Measurements from ENCODE around the gene GNAL. TPM values are rescaled to one million over a fixed set of nuclear protein-coding genes. Genes with fewer than 3 reads are reported as not detected.

The GNAL gene
- total RNA-seq, 6 donors from 2014 or later: 1.00 to 6.7 (median 3.5) TPM

GRCh38 chr18:11864471-11864870 is 175.4 kb downstream of the GNAL start:
- Histone ChIP-seq H3K36me3 (no peaks in the 10 kb centered on the region), H3K27ac (no peak overlapping the region), H3K4me1 (peaks cover 0 to 16% (median 6%) of the 10 kb centered on the region in 4 donors), H3K4me3 (no peak overlapping the region), H3K27me3 (no peaks in the 10 kb centered on the region), H3K9me3 (no peaks in the 10 kb centered on the region)
- DNase-seq (no peak), ATAC-seq (ENCODE audit: low FRiP score in 2 of 2) (no peak)
- 57 to 75% methylated on average over 2 of the region's 2 CpGs for WGBS, 2 donors
- TF ChIP-seq, protein P1, sequence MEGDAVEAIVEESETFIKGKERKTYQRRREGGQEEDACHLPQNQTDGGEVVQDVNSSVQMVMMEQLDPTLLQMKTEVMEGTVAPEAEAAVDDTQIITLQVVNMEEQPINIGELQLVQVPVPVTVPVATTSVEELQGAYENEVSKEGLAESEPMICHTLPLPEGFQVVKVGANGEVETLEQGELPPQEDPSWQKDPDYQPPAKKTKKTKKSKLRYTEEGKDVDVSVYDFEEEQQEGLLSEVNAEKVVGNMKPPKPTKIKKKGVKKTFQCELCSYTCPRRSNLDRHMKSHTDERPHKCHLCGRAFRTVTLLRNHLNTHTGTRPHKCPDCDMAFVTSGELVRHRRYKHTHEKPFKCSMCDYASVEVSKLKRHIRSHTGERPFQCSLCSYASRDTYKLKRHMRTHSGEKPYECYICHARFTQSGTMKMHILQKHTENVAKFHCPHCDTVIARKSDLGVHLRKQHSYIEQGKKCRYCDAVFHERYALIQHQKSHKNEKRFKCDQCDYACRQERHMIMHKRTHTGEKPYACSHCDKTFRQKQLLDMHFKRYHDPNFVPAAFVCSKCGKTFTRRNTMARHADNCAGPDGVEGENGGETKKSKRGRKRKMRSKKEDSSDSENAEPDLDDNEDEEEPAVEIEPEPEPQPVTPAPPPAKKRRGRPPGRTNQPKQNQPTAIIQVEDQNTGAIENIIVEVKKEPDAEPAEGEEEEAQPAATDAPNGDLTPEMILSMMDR (IDR thresholded peaks at IDR 0.05): no peak
- TF ChIP-seq EP300 (IDR thresholded peaks at IDR 0.05): no peak
- no peak for TF ChIP-seq POLR2AphosphoS5 (IDR thresholded peaks at IDR 0.05)
- TF ChIP-seq POLR2A (IDR thresholded peaks at IDR 0.05): no peak

DNA sequence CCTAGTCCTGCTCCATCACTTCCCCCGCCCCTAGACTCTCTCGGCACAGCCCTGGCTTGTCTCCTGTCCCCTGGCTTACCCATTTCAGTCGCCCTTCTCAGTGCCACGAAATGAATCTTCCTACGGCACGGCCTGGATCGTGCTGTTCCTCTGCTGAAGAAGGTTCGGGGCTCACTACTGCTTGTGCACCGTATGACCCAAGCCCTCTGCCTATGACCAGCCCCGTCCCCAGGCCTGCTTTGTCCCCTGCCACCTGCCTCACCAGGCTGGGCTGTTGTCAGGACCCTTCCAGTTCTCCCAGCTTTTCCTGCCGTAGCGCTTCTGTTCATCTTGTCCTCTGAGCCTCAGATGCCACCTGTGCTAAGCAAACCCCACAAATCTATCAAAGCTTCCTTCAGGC is 176.0 kb downstream of the GNAL start:
- Histone ChIP-seq H3K27me3 (no peaks in the 10 kb centered on the region), H3K27ac (no peak overlapping the region), H3K4me3 (no peak overlapping the region), H3K36me3 (no peaks in the 10 kb centered on the region), H3K4me1 (peaks cover 0 to 12% (median 6%) of the 10 kb centered on the region in 4 donors), H3K9me3 (no peaks in the 10 kb centered on the region)
- ATAC-seq (ENCODE audit: low FRiP score in 2 of 2) (no peak), DNase-seq (no peak)
- TF ChIP-seq POLR2AphosphoS5 (IDR thresholded peaks at IDR 0.05): no peak
- TF ChIP-seq EP300 (IDR thresholded peaks at IDR 0.05): no peak
- TF ChIP-seq, protein P1 (IDR thresholded peaks at IDR 0.05): no peak
- no peak for TF ChIP-seq POLR2A (IDR thresholded peaks at IDR 0.05)
- 92 to 93% methylated on average over 11 of the region's 12 CpGs for WGBS, 2 donors

- no peaks in the 10 kb centered on the region for H3K9me3 ChIP-seq
- H3K36me3 ChIP-seq: no peaks in the 10 kb centered on the region
- no peak overlapping the region for H3K4me3 ChIP-seq
- H3K27ac ChIP-seq: no peak overlapping the region
- H3K27me3 ChIP-seq: no peaks in the 10 kb centered on the region
- TF ChIP-seq POLR2AphosphoS5 (IDR thresholded peaks at IDR 0.05): no peak
- no peak for TF ChIP-seq POLR2A (IDR thresholded peaks at IDR 0.05)
- TF ChIP-seq, protein P1 (IDR thresholded peaks at IDR 0.05): no peak
- no peak for TF ChIP-seq EP300 (IDR thresholded peaks at IDR 0.05)
- WGBS, 2 donors: 77 to 81% methylated on average over 10 of the region's 10 CpGs
- DNase-seq (no peak), ATAC-seq (ENCODE audit: low FRiP score in 2 of 2) (peak in 1 of 2 donors; percentile 27)
- H3K4me1 ChIP-seq: peaks cover 0 to 9% (median 4%) of the 10 kb centered on the region in 4 donors
These were observed 177.3 kb downstream of the GNAL start for GRCh38 chr18:11866329-11866728.

DNA sequence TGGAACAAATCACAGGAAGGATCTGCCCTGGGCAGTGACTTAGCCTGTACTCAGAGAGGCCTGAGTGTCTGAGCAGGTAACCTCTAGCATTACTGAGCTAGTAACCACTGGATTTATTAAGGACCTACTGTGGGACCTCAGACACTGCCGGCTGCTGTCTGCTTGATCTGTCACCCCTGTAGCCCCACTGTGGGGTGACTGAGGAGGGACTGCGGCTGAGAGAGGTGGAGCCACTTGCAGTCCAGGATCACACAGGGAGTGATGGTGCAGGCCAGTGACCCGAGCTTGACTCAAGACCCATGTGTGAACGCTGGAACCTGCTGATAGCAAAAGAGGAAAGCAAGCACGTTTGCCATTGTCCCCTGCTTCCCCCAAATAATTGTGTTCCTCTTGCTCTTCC is 177.7 kb downstream of the GNAL start:
- TF ChIP-seq, protein P1 (IDR thresholded peaks at IDR 0.05): no peak
- no peak for TF ChIP-seq EP300 (IDR thresholded peaks at IDR 0.05)
- TF ChIP-seq POLR2A (IDR thresholded peaks at IDR 0.05): no peak
- no peak for TF ChIP-seq POLR2AphosphoS5 (IDR thresholded peaks at IDR 0.05)
- Histone ChIP-seq H3K27me3 (no peaks in the 10 kb centered on the region), H3K27ac (no peak overlapping the region), H3K9me3 (no peaks in the 10 kb centered on the region), H3K4me1 (peaks cover 0 to 9% (median 4%) of the 10 kb centered on the region in 4 donors), H3K4me3 (no peak overlapping the region), H3K36me3 (no peaks in the 10 kb centered on the region)
- DNase-seq (no peak), ATAC-seq (ENCODE audit: low FRiP score in 2 of 2) (no peak)
- WGBS, 2 donors: 65 to 69% methylated on average over 5 of the region's 5 CpGs

GRCh38 chr18:11868230-11868629 is 179.2 kb downstream of the GNAL start:
- Histone ChIP-seq H3K4me1 (peaks cover 0 to 6% (median 0%) of the 10 kb centered on the region in 4 donors), H3K4me3 (no peak overlapping the region), H3K36me3 (no peaks in the 10 kb centered on the region), H3K9me3 (no peaks in the 10 kb centered on the region), H3K27ac (no peak overlapping the region), H3K27me3 (no peaks in the 10 kb centered on the region)
- no peak for DNase-seq
- no peak for TF ChIP-seq EP300 (IDR thresholded peaks at IDR 0.05)
- WGBS, 2 donors: 96% methylated on average over 8 of the region's 8 CpGs
- no peak for ATAC-seq (ENCODE audit: low FRiP score in 2 of 2)
